ENCODE measurements around the gene DYRK4.
A peak's percentile ranks its signal among the peaks of the same experiment; 100 is the strongest.

The DYRK4 gene

DNA sequence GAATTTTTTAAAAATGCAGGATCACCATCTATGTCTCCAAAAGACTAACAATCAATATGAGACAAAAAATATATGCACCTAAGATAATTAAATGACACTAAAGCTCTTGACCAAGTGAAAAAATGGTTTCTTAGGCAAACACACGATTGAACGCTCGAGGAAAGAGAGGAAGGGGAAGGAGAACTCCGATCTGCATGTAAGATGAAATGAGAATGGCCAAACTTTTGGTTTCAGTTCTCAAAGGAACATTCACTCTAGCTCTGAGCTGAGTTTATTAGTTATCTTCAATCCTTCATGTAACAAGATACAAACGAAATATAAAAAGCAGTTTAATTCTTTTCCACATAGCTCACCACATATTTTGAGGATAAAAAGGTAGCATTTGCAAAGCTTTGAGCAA lies 2.8 kb downstream of the DYRK4 start:
- no peak for DNase-seq (ENCODE audit: low read depth)

DNA sequence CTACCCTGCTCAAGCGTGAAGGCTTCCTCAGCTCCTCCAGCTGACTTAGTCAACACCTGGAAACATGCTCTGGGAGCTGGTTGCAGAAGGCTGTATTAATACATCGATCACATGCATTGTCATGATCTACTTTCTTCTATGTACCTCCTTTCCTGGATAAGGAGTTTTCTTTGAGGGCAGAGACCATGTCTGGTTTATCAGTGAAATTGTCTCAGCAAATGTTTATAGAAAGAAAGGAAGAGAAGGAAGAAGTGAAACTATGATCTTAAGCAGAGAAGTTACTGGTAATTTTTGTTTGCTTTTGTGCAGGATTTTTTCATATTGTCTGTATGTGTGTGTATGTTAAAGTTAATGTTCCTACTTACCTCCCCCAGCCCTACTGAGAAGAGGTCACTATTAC lies 4.5 kb downstream of the DYRK4 start:
- DNase-seq (ENCODE audit: low read depth): no peak

DNA sequence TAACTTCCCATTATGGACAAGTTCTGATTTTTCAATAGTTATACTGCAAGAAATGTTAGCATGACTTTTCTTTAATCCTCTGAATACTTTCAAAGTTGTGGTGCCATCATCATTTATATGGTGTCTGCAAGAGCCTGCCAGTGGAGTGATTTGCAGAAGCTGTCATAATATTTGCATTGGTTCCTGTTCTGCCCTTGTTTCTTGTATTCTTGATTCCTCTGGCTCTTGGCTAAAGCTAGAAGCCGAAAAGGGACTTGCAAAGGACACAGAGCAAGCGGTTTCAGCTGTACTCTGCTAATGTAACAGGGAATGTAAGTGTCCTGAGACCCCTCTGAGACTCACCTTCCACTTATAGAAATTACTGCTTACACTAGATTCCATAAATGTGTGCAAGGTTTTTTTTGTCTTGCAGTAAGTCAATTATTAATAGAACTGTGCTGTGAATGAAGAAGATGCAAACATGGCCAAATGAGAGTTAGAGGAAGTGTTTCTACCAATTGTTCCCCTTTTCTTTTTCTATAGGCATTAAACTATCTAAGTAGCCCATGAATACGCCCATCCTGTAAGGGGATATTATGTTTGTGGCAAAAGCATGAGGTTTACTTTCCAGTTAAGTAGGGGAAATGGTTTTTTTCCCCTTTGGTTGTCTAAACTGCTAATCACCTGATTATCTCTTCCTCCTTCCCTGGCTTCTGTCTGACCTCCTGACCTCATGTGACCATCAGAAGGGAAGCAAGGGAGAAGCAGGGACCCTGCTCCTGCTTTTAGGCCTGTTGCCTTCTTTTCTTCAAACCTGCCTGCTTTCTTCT lies 5.3 kb downstream of the DYRK4 start:
- DNase-seq (ENCODE audit: low read depth): no peak

DNA sequence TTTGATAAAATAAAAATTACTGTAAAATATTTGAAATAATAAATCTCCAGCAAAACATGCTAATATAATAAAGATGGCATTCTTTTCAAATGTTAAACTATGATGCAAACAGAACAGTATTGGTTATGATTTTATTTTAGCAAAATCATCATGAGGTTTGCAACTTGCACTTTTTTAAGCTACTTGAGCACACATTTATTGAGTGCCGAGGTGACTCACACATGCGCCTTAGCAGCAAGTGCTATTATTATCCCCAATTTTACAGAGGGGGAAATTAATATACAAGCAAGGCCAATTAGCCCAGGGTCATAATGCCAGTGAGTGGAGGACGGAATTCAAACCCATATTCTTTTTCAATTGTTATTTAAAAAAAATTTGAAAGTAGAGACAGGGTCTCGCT lies 7.3 kb downstream of the DYRK4 start:
- DNase-seq (ENCODE audit: low read depth): no peak

DNA sequence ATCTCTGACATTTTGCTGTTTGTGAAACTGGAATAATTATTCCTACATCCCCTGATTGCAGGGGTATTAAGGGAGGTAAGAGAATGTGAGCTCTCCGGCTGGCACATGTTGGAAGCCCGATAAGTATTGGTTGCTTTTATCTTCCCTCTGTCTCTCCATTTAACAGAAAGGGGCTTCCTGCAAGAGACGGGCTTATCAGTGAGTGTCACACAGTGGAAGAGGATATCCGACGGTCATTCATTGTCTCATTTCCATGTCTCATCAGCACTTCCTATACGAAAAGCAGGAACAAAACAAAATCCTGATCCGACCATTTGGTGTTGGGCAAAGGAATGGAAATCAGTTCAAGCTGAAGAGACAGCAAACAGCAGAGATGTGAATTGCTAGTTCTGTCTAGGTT lies 10.7 kb downstream of the DYRK4 start:
- DNase-seq (ENCODE audit: low read depth): no peak

DNA sequence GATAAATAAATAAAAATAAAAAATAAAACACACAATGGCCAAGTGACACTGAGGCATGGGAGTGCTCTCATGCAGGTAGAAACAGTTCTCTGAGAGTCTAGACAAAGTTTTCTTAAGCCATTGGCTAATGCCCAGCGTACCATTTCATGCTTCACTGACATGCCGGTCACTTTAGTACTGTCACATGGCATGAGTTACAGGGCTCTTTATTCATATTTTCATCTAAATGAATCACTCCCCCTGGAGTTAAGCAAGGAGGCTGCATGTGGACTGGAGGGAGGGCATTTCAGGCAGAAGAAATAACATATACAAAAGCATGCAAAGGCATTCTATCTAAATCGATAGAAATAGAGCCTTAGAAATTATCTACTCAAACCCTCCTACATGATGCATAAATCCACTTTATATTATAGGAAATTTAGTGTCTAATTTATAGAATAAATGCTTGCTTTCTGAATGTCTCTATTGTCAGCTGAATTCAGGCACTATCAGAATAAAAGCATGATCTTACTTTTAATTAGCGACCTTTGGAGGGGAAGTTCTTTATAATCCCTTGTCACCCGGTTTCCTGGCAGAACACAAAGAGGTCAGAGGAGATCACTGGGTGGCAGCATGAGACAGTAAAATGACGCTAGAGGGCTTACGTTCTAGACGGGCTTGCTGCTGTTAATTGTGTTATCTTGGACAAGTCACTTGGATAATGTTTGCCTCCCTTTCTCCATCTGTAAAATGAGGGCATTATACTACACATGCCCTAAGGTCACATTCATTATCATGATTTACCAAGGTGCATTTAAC lies 17.5 kb downstream of the DYRK4 start:
- peak; percentile 34 for DNase-seq (ENCODE audit: low read depth)

DNA sequence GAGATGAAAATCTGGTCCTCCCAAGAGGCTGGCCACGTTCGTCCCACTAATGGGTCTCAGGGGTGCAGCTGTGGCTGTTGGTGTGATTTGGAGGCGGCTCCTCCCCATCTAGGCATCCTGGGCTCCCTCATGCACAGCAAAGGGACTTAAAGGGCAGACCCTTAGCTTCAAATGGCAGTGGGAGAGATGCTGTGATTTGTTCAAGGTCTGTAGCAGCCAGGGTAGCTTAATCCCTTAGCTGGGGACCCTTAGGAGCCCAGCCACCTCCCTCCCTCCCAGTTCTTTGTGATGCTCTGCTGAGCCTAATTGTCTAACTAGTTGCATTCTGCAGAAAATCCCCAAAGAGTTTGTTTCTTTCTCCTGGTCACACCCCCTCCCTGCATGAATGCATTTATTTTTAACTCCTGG lies 18.3 kb downstream of the DYRK4 start:
- DNase-seq (ENCODE audit: low read depth): no peak

DNA sequence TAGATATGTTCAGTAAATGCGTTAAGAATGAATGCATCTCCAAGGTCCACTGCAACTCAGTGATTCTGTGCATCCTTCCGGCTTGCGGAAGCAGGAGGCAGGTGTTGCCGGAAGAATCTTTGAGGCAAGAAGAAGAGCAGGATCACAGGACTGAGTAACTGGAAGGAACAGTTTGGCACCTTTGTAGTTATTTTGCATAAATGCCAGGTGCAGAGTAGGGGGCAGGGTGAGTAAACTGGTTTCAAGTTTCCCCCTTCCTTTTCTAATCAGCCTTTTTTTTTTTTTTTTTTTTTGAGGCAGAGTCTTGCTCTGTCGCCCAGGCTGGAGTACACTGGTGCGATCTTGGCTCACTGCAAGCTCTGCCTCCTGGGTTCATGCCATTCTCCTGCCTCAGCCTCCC lies 22.3 kb downstream of the DYRK4 start:
- DNase-seq (ENCODE audit: low read depth): no peak

DNA sequence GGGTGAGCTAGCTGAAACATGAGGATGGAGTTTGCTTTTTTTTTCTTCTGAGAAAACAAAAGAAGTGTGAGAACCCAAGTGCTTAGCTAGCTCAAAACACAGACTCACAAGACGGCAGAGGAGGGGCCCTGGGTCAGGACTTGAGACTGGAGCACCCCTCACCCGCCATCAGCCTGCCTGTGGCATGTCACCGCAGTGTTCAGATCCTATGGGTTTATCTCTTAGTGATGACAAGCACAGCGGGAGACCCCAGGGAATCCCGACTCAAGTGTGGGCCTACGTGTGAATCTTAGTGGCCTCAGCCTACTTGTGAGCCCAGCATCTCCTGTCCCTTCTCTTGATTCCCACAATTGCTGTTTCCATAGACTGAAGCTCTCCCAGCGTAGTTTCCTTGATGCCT lies 22.9 kb downstream of the DYRK4 start:
- DNase-seq (ENCODE audit: low read depth): no peak

DNA sequence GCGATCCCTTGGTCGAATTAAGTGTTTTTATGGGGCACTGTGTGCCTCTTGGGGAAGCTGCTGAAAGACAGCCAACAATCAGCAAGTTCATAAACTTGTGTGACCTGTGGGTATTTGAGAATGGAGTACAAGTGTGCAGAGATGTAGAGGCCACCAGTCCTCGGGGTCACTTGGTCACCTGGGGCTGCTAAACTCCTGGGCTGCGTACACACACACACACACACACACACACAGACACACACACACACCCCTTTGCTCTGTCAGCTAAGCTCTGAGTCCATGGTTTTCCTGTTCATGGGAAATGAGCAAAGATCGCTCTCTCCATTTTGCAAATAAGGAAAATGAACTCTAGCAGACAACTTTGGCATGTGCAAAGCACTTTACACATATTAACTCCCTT lies 24.5 kb downstream of the DYRK4 start:
- no peak for DNase-seq (ENCODE audit: low read depth)

DNA sequence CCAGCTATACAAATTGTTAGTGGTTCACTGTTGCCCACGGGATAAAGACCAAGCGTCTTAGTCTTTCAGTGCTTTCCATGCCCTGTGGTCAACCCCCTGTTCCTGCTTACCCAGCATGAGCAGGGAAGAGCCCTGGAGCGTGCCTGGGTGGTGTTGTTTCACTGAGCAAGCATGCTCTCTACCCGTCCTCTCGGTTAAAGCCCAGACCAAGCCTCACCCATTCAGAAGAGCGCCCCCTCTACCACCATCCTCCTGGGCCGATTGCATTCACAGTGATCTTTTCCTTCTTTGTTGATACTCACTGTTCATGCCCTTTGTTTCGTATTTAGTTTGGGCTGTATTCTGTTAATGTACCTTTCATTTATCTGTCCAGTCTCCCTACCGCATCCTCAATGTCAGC lies 25.1 kb downstream of the DYRK4 start:
- no peak for DNase-seq (ENCODE audit: low read depth)

DNA sequence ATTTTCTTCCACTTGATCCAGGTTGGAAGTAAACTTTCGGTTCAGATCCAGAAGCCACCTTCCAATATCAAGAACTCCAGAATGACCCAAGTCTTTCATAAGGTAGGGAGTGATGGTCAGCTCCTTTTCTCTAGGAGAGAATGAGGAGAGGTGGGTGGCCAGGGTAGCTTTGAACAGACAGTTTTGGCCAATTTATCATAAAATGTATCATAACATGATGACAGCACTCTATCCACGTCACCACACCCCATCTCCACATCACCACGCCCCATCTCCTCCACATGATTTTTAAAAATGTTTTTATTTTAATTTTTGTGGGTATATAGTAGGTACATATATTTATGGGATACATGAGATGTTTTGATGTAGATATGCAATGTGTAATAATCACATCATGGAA lies 26.9 kb downstream of the DYRK4 start:
- no peak for DNase-seq (ENCODE audit: low read depth)

DNA sequence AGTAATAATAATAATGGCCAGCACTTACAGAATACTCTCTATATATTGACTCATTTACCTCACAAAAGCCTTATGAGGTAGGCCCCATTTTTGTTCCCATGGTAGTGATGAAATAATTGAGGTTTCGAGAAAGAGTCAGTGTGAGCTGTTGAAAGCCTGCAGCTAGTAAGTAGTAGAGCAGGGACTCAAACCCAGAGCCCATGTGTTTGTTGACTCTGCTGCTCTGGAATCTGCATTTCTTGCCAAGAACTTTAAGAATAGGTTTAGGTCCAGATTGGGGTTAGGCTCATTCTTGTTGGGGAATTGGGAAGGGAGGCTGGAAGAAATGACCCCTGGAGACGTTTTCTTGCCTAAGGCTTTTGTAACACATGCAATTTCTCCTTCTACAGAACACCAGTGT lies 27.9 kb downstream of the DYRK4 start:
- no peak for DNase-seq (ENCODE audit: low read depth)

DNA sequence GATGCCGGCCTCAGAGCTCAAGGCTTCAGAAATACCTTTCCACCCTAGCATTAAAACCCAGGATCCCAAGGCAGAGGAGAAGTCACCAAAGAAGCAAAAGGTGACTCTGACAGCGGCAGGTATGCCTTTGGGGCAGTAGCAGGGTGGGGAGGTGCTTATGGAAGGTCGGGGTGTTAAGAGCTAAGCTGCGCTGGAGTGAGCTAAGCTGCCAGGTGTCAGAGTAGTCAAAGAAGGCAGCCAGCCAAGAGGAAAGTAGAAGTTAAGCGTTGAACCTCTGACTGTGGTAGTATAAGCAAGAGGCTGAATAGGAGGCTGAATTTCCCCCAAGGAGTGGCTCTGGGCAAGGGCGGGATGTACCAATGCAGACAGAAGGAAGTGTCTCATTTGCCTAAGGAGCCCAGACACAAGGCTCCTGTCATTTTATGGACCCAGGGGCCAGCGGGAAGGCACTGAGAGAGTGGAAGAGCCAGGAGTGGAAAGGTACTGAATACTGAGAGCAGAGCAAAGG lies 29.2 kb downstream of the DYRK4 start:
- DNase-seq (ENCODE audit: low read depth): no peak

DNA sequence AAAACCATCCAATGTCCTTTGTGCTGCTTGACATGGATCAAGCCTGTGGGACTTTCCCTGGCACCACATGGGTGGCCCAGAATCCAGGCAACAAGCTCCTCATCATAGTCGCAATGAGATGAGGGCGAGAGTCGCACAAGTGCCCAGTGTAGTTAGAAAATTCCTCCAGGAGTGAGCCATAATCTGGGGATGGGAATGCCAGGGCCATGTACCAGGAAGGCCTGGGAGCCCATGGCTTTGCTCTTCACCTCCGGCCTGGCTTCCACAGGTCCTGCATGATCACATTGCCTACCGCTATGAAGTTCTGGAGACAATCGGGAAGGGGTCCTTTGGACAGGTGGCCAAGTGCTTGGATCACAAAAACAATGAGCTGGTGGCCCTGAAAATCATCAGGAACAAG lies 33.9 kb downstream of the DYRK4 start:
- no peak for DNase-seq (ENCODE audit: low read depth)

DNA sequence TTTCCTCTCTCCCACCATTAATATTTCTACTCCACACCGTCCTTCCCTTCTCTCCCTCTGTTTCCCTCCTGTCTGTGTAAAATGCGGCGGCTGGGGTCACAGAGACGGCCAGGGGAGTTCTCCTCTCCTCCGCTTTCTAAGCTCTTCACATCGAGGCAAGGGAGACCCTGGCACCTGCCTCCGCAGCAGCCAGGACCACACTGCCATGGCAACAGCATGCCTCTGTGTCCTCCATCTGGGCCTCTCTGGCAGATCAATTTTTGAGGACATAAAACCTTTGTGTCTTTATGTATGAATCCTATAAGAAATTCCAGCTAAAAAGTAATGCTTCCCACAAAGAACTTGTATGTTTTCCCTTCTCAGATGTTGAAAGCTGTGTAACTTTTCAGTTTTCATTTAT lies 41.4 kb downstream of the DYRK4 start:
- no peak for DNase-seq (ENCODE audit: low read depth)

DNA sequence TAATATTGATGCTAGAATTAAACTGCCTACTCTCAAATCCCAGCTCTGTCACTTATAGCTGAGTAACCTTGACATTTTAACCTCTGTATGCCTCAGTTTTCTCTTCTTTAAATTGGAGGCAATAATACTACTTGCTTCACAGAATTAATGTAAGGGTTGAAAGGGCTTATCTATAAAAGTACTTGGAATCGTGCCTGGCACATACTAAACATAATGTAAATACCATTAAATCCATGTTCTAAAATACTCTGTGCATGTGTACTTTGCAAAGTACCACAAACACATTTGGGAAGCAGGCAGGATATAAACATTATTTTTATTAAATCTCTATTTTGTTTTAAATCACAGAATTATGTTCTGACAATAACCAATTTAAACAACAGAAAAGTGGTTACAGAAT lies 41.9 kb downstream of the DYRK4 start:
- no peak for DNase-seq (ENCODE audit: low read depth)

DNA sequence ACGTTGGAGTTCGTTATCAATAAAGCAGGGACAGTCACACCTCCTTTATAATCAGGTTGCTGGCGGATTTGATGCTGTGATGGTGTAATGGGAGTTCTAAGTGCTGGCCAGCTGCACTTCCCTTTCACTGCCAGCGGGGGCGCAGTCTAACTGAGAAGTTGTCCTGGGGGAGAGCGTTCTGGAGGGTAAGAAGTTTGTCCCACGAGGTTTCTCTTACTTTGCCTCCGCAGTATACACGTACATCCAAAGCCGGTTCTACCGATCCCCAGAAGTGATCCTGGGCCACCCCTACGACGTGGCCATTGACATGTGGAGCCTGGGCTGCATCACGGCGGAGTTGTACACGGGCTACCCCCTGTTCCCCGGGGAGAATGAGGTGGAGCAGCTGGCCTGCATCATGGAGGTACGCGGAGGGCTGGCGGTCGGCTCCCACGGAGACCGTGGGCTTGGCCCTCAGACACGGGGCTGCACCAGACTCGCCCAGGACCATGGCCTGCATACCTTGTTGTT lies 42.7 kb downstream of the DYRK4 start:
- peak; percentile 92 for DNase-seq (ENCODE audit: low read depth)

DNA sequence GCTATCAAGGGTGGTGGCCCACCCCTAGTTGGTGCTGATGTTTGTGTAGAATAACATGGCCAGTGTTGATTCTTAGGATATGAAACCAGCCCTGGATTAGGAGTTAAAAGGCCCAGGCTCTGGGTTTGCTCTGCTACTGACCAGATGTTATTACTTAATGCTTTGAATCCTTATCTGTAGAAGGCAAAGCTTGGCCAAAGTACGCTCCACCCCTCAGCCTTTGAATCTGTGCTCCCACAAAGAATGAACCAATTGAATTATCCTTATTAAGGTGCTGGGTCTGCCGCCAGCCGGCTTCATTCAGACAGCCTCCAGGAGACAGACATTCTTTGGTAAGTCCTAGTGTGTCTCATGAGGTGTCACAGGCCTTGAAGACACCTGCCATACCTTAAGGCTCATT lies 45.0 kb downstream of the DYRK4 start:
- DNase-seq (ENCODE audit: low read depth): no peak

DNA sequence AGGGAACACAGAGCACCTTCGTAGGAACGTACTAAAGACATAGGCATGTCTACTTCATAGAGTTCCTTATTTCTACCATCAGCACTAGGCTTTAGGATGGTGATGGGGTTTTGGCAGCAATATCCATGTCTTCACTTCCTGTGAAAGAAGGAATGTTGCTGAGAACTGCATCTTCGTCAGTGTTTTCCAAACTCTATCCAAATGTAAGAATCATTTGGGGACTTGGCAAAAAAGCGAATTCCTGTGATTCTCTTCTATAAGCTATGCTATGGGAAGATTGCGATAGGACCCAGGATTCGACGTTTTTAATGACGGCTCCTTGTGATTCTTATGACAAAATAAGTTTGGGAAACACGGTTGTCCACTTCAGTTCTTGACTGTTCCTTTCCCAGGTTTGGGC lies 47.1 kb downstream of the DYRK4 start:
- DNase-seq (ENCODE audit: low read depth): no peak

DNA sequence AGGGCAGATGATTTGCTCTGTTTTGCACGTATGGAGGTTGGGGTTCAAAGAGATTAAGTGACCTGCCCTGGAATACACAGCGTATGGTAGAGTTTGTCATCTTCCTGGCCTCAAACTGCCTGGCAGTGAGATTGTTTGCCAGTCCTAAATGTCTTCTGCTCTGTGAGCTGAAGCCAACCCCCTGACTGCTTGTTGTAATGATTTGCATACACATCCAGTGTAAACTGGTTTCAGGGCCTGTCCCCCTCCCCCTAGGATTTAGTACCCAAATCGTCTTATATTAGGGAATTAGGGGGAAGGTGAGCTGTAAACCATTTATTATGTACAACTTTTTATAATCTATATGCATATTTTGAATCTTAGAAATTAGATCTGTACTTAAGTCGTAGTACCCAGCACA lies 48.5 kb downstream of the DYRK4 start:
- DNase-seq (ENCODE audit: low read depth): no peak

DNA sequence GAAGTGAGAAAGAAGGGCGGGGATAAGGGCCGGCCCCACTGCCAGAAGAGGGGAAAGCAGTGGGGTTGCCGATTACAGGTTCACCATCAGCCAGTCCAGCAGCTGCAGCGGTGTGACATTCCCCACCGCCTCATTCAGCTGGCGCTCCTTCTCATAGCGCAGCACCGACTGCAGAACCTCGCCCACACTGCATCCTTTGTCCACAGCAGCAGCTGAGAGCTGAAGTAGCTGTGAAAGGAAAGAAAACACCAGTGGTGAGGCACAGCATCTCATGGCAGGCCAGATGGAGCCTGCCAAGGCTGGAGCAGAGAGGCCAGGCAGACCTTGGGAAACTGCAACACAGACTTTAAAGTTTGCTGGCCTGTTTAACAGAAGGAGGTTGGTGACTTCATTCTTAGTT lies 53.7 kb downstream of the DYRK4 start:
- DNase-seq (ENCODE audit: low read depth): no peak

DNA sequence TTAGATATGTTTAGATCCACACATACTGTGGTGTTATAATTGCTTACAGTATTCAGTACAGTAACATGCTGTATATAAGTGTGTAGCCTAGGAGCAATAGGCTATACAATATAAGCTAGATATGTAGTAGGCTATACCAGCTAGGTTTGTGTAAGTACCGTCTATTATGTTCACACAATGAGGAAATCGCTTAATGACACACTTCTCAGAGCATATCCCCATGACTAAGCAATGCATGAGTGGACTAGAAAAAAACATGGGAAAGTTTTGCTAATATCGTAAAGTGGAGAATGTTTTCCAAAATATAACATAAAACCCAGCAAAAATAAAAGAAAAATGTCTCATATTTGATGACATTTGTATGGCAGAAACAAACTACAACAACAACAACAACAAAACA lies 59.5 kb downstream of the DYRK4 start:
- peak; percentile 23 for DNase-seq (ENCODE audit: low read depth)
